Neutrophil (primary cell): ENCODE measurements around the gene INSYN2B.

ENCODE experiments used
- H3K27ac ChIP-seq: fragments of 200-600 bp; sonication (generic); 2 replicates; pipeline ENCODE4 v1.5.1; 2016; ENCODE audit warnings: mild to moderate bottlenecking, moderate library complexity
- H3K27me3 ChIP-seq: fragments of 200-600 bp; sonication (generic); 2 replicates; pipeline ENCODE4 v1.6.0; 2016; ENCODE audit warnings: mild to moderate bottlenecking
- H3K36me3 ChIP-seq: fragments of 200-600 bp; sonication (generic); 2 replicates; pipeline ENCODE4 v1.5.1; 2017
- H3K4me1 ChIP-seq, 2 experiments: fragments of 200-600 bp in 1 of 2; sonication (generic) in 1 of 2; 1 replicate in 1 of 2; 2 replicates in 1 of 2; pipeline versions ENCODE4 v1.5.1 to v1.6.1; 2013 to 2016; ENCODE audit warnings: low read depth in 1 of 2, low read length in 1 of 2, mild to moderate bottlenecking in 1 of 2, moderate library complexity in 1 of 2; ENCODE audit not compliant: control insufficient read depth in 1 of 2, insufficient read depth in 1 of 2
- H3K4me3 ChIP-seq, 2 experiments: fragments of 200-600 bp in 1 of 2; sonication (generic) in 1 of 2; 1 replicate in 1 of 2; 2 replicates in 1 of 2; pipeline ENCODE4 v1.5.1; 2013 to 2016; ENCODE audit warnings: low read depth in 1 of 2, low read length in 1 of 2, mild to moderate bottlenecking in 1 of 2, moderate library complexity in 1 of 2
- H3K9me3 ChIP-seq: fragments of 200-600 bp; sonication (generic); 2 replicates; pipeline ENCODE4 v1.5.1; 2016
- TF ChIP-seq, protein P1 (sequence below): fragments of 200-600 bp; sonication (generic); IDR thresholded peaks from 2 replicates; pipeline ENCODE4 v1.5.1; 2016; ENCODE audit warnings: antibody characterized with exemption

Gene INSYN2B

DNA sequence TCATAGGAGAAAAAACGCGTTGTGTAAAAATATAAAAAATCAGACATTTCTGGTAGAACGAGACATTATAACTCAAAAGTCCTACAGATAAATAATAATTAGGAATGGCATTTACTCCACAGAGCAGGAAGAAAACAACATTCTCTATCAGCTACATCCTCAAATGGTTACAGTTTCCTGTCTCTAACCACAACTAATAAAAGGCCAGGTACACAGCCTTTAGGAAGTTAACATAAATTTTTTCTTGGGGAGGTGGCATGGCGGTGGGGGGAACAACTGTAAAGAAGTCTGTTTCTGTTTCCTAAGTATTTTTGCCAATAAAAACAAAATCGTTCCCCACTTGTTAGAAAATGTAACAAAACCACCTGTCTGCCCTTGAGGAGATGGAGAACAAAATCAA is 44.5 kb downstream of the INSYN2B start:
- Histone ChIP-seq H3K9me3 (no peaks in the 10 kb centered on the region), H3K36me3 (peaks cover 22% of the 10 kb centered on the region), H3K4me1 (peaks cover 11 to 12% of the 10 kb centered on the region in 2 experiments), H3K4me3 (no peak overlapping the region), H3K27me3 (no peaks in the 10 kb centered on the region), H3K27ac (peak overlapping the region; percentile 67)
- TF ChIP-seq, protein P1, sequence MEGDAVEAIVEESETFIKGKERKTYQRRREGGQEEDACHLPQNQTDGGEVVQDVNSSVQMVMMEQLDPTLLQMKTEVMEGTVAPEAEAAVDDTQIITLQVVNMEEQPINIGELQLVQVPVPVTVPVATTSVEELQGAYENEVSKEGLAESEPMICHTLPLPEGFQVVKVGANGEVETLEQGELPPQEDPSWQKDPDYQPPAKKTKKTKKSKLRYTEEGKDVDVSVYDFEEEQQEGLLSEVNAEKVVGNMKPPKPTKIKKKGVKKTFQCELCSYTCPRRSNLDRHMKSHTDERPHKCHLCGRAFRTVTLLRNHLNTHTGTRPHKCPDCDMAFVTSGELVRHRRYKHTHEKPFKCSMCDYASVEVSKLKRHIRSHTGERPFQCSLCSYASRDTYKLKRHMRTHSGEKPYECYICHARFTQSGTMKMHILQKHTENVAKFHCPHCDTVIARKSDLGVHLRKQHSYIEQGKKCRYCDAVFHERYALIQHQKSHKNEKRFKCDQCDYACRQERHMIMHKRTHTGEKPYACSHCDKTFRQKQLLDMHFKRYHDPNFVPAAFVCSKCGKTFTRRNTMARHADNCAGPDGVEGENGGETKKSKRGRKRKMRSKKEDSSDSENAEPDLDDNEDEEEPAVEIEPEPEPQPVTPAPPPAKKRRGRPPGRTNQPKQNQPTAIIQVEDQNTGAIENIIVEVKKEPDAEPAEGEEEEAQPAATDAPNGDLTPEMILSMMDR: no peak

DNA sequence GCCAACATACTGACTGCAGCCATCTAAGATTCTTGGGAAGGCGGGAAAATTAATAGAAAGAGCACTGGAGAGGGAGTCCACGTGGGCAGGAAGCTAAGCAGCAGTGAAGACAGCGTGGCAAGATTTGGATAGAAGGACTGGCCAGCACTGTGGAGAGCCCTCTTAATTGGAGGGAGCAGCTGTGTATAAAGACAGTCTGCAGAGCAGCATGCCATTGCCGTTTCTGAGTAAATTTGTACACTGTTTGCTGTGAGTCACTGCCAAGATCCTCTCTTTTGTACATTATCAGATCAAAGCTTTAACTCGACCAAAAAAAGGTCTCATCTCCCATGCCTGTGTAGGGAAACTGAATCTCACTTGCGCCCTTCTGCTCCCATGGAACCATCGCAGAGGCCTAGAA is 45.3 kb downstream of the INSYN2B start:
- TF ChIP-seq, protein P1: no peak
- H3K27me3 ChIP-seq: no peaks in the 10 kb centered on the region

DNA sequence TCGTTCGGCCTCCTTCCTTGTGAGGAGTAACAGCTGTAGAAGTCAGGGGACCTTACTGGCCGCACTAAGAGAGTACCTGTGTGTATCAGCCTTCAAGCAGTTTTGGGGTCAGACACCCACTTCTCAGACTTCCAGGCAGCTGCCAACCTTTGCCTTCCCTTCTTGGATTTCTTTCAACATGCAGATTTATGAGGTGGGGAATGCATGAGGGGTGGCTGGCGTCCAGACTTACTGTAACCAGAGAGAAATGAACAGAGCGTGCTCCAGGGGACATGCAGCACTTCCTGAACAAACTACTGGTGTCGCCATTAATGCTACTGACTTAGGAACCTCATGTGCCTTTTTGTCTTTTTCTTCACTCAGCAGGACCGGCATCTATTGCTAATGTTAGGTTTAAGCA is 46.7 kb downstream of the INSYN2B start:
- Histone ChIP-seq H3K36me3 (peaks cover 28% of the 10 kb centered on the region), H3K27me3 (no peaks in the 10 kb centered on the region), H3K27ac (no peak overlapping the region), H3K4me1 (peaks cover 11 to 12% of the 10 kb centered on the region in 2 experiments), H3K4me3 (no peak overlapping the region), H3K9me3 (no peaks in the 10 kb centered on the region)
- TF ChIP-seq, protein P1: no peak

More for the DNA sequence above, 45.3 kb downstream of the INSYN2B start:
- Histone ChIP-seq H3K4me3 (no peak overlapping the region), H3K27ac (peak overlapping the region; percentile 67), H3K9me3 (no peaks in the 10 kb centered on the region), H3K4me1 (peaks cover 11 to 12% of the 10 kb centered on the region in 2 experiments), H3K36me3 (peaks cover 22% of the 10 kb centered on the region)

DNA sequence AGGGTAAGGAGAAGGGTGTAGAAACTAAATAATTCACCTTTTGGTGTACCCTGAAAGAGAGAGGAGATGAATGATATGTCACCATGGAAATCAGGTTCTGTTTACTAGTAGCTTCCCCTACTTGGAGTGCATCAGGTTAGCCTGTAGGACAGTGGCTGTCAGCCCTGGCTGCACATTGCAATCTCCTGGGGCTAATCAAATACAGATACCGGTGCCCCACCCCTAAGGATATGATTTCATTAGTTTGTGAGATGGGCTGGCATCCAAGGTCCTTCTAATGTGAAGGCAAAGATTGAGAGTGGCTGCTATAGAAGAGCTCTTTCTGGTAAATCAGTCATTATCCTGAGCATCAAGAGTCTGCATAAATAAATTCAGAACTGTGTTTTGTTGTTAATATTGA is 47.2 kb downstream of the INSYN2B start:
- Histone ChIP-seq H3K36me3 (peaks cover 28% of the 10 kb centered on the region), H3K4me1 (peaks cover 11 to 12% of the 10 kb centered on the region in 2 experiments), H3K4me3 (no peak overlapping the region), H3K9me3 (no peaks in the 10 kb centered on the region), H3K27me3 (no peaks in the 10 kb centered on the region), H3K27ac (no peak overlapping the region)
- TF ChIP-seq, protein P1: no peak

DNA sequence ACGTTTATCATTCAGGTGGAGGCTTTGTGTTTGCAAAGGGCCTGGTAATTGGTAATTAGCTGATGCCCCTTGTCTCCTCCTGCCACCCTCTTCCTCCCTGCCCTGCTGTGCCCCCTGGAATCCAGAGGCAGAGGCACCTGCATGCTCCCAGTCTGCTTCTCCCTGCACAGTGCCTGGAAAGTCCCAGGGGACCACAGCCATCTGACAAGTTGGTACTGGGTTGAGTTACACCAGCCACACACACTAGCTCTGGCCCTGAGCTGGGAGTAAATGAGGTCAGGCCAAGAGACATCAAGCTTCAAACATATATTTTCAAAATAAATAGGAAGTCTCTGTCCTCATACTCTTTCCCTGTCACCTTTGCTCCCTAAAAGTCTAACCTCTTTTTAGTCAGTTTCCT is 56.3 kb downstream of the INSYN2B start:
- peak overlapping the region; percentile 10 for H3K27ac ChIP-seq
- TF ChIP-seq, protein P1: no peak
- no peaks in the 10 kb centered on the region for H3K27me3 ChIP-seq
- H3K4me1 ChIP-seq: no peaks in the 10 kb centered on the region
- peaks cover 22% of the 10 kb centered on the region for H3K36me3 ChIP-seq
- no peak overlapping the region for H3K4me3 ChIP-seq
- H3K9me3 ChIP-seq: no peaks in the 10 kb centered on the region

DNA sequence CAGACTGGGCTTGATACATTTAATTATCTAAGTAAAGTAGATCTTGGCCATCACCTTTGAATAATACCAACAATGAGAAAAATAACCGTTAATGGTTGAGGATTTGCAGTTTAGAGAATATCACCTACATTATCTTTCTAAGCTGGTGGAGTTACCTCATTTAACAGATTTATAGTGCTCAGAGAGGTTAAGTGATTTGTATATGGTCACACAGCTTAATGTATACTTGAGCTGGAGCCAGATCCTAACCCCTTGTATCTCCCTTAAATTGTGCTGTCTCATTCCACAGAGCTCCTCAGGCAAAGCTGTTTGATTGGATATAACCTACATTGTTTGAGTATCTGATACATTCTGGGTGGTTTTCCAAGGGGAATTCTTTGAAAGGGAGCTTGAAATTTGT is 57.8 kb downstream of the INSYN2B start:
- Histone ChIP-seq H3K4me1 (no peaks in the 10 kb centered on the region), H3K4me3 (no peak overlapping the region), H3K36me3 (peaks cover 10% of the 10 kb centered on the region), H3K27me3 (no peaks in the 10 kb centered on the region), H3K27ac (no peak overlapping the region), H3K9me3 (no peaks in the 10 kb centered on the region)
- TF ChIP-seq, protein P1: no peak
